Endothelial cell of umbilical vein (primary cell): ENCODE results near the gene GET4.

Experiments
- MAX ChIP-seq: IDR thresholded peaks from 2 replicates; pipeline ENCODE4 v1.6.1; 2011; ENCODE audit not compliant: insufficient read depth, insufficient read length
- POLR2AphosphoS5 ChIP-seq: IDR thresholded peaks from 2 replicates; pipeline ENCODE4 v1.6.1; 2012; ENCODE audit warnings: low read depth, mild to moderate bottlenecking, control low read depth, low read length, moderate library complexity; ENCODE audit not compliant: insufficient read depth
- TF ChIP-seq, protein P1 (sequence below), 2 donors: IDR thresholded peaks; 1 replicate in 1 of 2; 2 replicates in 1 of 2; pipeline ENCODE4 v1.5.1; 2011; ENCODE audit warnings: low read length in 2 of 2, mild to moderate bottlenecking in 2 of 2, moderate library complexity in 2 of 2, control low read depth in 1 of 2, inconsistent platforms in 1 of 2, low read depth in 1 of 2; ENCODE audit not compliant: insufficient read depth in 1 of 2; ENCODE audit errors: extremely low read depth in 1 of 2

GRCh38 chr7:879706-880105 lies 3.4 kb downstream of the GET4 start:
- TF ChIP-seq, protein P1, sequence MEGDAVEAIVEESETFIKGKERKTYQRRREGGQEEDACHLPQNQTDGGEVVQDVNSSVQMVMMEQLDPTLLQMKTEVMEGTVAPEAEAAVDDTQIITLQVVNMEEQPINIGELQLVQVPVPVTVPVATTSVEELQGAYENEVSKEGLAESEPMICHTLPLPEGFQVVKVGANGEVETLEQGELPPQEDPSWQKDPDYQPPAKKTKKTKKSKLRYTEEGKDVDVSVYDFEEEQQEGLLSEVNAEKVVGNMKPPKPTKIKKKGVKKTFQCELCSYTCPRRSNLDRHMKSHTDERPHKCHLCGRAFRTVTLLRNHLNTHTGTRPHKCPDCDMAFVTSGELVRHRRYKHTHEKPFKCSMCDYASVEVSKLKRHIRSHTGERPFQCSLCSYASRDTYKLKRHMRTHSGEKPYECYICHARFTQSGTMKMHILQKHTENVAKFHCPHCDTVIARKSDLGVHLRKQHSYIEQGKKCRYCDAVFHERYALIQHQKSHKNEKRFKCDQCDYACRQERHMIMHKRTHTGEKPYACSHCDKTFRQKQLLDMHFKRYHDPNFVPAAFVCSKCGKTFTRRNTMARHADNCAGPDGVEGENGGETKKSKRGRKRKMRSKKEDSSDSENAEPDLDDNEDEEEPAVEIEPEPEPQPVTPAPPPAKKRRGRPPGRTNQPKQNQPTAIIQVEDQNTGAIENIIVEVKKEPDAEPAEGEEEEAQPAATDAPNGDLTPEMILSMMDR (IDR thresholded peaks at IDR 0.05; ENCODE audit: extremely low read depth in 1 of 2, insufficient read depth in 1 of 2, low read depth in 1 of 2, low read length in 2 of 2), result no peak
- TF ChIP-seq POLR2AphosphoS5, result no peak
- TF ChIP-seq MAX, result no peak
